Loucy (cell line): ENCODE data around the gene RHEX.

Experiments used
- H2AFZ ChIP-seq: fragments of 200-600 bp; sonication (generic); 2 replicates; pipeline ENCODE4 v1.6.0; 2016; ENCODE audit warnings: antibody characterized with exemption, mild to moderate bottlenecking, low read length, moderate library complexity
- H3F3A ChIP-seq: fragments of 200-600 bp; 2 replicates; pipeline ENCODE4 v1.6.0; 2016; ENCODE audit warnings: antibody characterized with exemption, low read depth, mild to moderate bottlenecking
- H3K27me3 ChIP-seq: fragments of 200-600 bp; sonication (generic); 2 replicates; pipeline ENCODE4 v1.6.1; 2014; ENCODE audit warnings: low read length, mild to moderate bottlenecking; ENCODE audit not compliant: insufficient read depth, poor library complexity, severe bottlenecking
- H3K36me3 ChIP-seq: fragments of 200-600 bp; sonication (generic); 2 replicates; pipeline ENCODE4 v1.6.1; 2016; ENCODE audit warnings: low read length; ENCODE audit not compliant: insufficient read depth
- H3K4me1 ChIP-seq: fragments of 200-600 bp; sonication (generic); 2 replicates; pipeline ENCODE4 v1.5.1; 2014; ENCODE audit warnings: low read length, mild to moderate bottlenecking; ENCODE audit not compliant: insufficient read depth, poor library complexity, severe bottlenecking
- H3K4me2 ChIP-seq: fragments of 200-600 bp; sonication (generic); 2 replicates; pipeline ENCODE4 v1.6.0; 2014; ENCODE audit warnings: antibody characterized with exemption, low read length, low read depth, mild to moderate bottlenecking; ENCODE audit not compliant: poor library complexity, severe bottlenecking
- H3K4me3 ChIP-seq: fragments of 200-600 bp; sonication (generic); 2 replicates; pipeline ENCODE4 v1.5.1; 2014; ENCODE audit warnings: low read length, mild to moderate bottlenecking, mixed read lengths; ENCODE audit not compliant: poor library complexity, severe bottlenecking
- H3K79me2 ChIP-seq: fragments of 200-600 bp; sonication (generic); 2 replicates; pipeline ENCODE4 v1.6.1; 2014; ENCODE audit warnings: low read length; ENCODE audit not compliant: insufficient read depth
- H3K9ac ChIP-seq: fragments of 200-600 bp; sonication (generic); 2 replicates; pipeline ENCODE4 v1.6.0; 2014; ENCODE audit warnings: mild to moderate bottlenecking, low read depth, low read length, moderate library complexity; ENCODE audit not compliant: poor library complexity, severe bottlenecking
- H3K9me2 ChIP-seq: fragments of 200-600 bp; sonication (generic); replicated peaks from 2 replicates; pipeline ENCODE4 v1.6.1; 2016; ENCODE audit warnings: low read depth, low read length, mixed read lengths
- H3K9me3 ChIP-seq: fragments of 200-600 bp; sonication (generic); 2 replicates; pipeline ENCODE4 v1.6.1; 2014; ENCODE audit warnings: mild to moderate bottlenecking, antibody characterized with exemption, low read length, low read depth; ENCODE audit not compliant: insufficient read depth
- H4K20me1 ChIP-seq: fragments of 200-600 bp; sonication (generic); 2 replicates; pipeline ENCODE4 v1.6.0; 2014; ENCODE audit warnings: antibody characterized with exemption, low read length, mild to moderate bottlenecking; ENCODE audit not compliant: insufficient read depth, poor library complexity, severe bottlenecking
- CTCF ChIP-seq: fragments of 200-600 bp; sonication (generic); conservative IDR thresholded peaks from 2 replicates; pipeline ENCODE4 v1.5.1; 2014; ENCODE audit warnings: mild to moderate bottlenecking, antibody characterized with exemption, low read length
- EZH2phosphoT487 ChIP-seq: fragments of 200-600 bp; IDR thresholded peaks from 2 replicates; pipeline ENCODE4 v1.6.1; 2018; ENCODE audit warnings: antibody characterized with exemption, mild to moderate bottlenecking, moderate library complexity, borderline replicate concordance

RHEX gene

GRCh38 chr1:206105464-206105995 lies 52.6 kb downstream of the RHEX start:
- no peaks in the 10 kb centered on the region for H3K9me2 ChIP-seq

GRCh38 chr1:206106328-206107167 lies 53.6 kb downstream of the RHEX start:
- Histone ChIP-seq H4K20me1 (no peaks in the 10 kb centered on the region), H3K9me2 (no peaks in the 10 kb centered on the region), H3K4me1 (peaks cover 27% of the 10 kb centered on the region), H3K27me3 (no peaks in the 10 kb centered on the region), H3K9me3 (no peaks in the 10 kb centered on the region), H2AFZ (no peak overlapping the region), H3K4me3 (no peak overlapping the region), H3K9ac (peak overlapping the region; percentile 3), H3K4me2 (no peak overlapping the region), H3K36me3 (peaks cover 12% of the 10 kb centered on the region; the same call in 1 of the 2 replicates), H3F3A (0 out of 2 replicates have a peak, but pooled peaks cover 4% of the 10 kb centered on the region), H3K79me2 (no peaks in the 10 kb centered on the region)
- TF ChIP-seq CTCF (peak; percentile 93), EZH2phosphoT487 (no peak)

More at GRCh38 chr1:206105464-206105995, 52.6 kb downstream of the RHEX start:
- Histone ChIP-seq H3K9ac (peak overlapping the region; percentile 3), H3K36me3 (peaks cover 22% of the 10 kb centered on the region; the same call in 1 of the 2 replicates), H3K4me2 (no peak overlapping the region), H3K4me3 (no peak overlapping the region), H3F3A (0 out of 2 replicates have a peak, but pooled peaks cover 4% of the 10 kb centered on the region), H4K20me1 (no peaks in the 10 kb centered on the region), H3K79me2 (no peaks in the 10 kb centered on the region), H3K9me3 (no peaks in the 10 kb centered on the region), H3K4me1 (peaks cover 35% of the 10 kb centered on the region), H3K27me3 (no peaks in the 10 kb centered on the region), H2AFZ (no peak overlapping the region)
- no peak for TF ChIP-seq CTCF
- no peak for TF ChIP-seq EZH2phosphoT487

DNA sequence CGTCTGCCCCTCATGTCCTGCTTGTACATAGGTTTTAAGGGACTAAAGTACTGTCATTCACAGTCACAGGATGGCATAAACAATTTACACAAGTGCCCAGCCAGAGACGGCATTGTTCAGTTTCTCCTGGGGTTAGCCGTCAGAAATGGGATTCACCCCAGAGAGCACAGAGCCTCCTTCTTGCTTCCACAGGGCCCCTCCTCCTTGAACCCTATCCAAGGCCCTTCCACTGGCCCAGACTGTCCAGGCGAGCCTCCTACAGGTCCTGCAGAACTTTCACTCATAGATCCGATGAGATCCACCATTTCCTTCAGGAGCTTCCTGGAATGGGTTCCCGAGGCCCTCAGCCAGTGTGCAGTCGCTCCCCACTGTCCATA lies 54.2 kb downstream of the RHEX start:
- no peak overlapping the region for H3K4me2 ChIP-seq
- H3K4me1 ChIP-seq, result peaks cover 21% of the 10 kb centered on the region
- no peak for TF ChIP-seq CTCF
- TF ChIP-seq EZH2phosphoT487, result no peak
- H3K27me3 ChIP-seq, result no peaks in the 10 kb centered on the region
- H3K36me3 ChIP-seq, result peaks cover 6% of the 10 kb centered on the region; the same call in 1 of the 2 replicates
- 0 out of 2 replicates have a peak, but pooled peaks cover 4% of the 10 kb centered on the region for H3F3A ChIP-seq
- no peak overlapping the region for H2AFZ ChIP-seq
- no peak overlapping the region for H3K9ac ChIP-seq
- no peak overlapping the region for H3K4me3 ChIP-seq
- H3K79me2 ChIP-seq, result no peaks in the 10 kb centered on the region
- H3K9me2 ChIP-seq, result no peaks in the 10 kb centered on the region
- no peaks in the 10 kb centered on the region for H3K9me3 ChIP-seq
- no peaks in the 10 kb centered on the region for H4K20me1 ChIP-seq
